DOHH2 (cell line): ENCODE data around the gene TGM2.

Experiments used
- H3F3A ChIP-seq: fragments of 200-600 bp; sonication (generic), shearing (Covaris generic); 2 replicates; pipeline ENCODE4 v1.6.0; 2016; ENCODE audit warnings: antibody characterized with exemption, mild to moderate bottlenecking; ENCODE audit not compliant: control insufficient read depth, insufficient read depth
- H3K27ac ChIP-seq: fragments of 200-600 bp; sonication (generic); 2 replicates; pipeline ENCODE4 v1.5.1; 2014; ENCODE audit warnings: low read depth, mild to moderate bottlenecking, low read length, moderate library complexity
- H3K27me3 ChIP-seq: fragments of 200-600 bp; sonication (generic); 2 replicates; pipeline ENCODE4 v1.6.1; 2014; ENCODE audit warnings: mild to moderate bottlenecking, low read length, mixed read lengths; ENCODE audit not compliant: control insufficient read depth
- H3K36me3 ChIP-seq: fragments of 200-600 bp; sonication (generic); 2 replicates; pipeline ENCODE4 v1.6.1; 2014; ENCODE audit warnings: mild to moderate bottlenecking, low read length, moderate library complexity, mixed read lengths; ENCODE audit not compliant: control insufficient read depth
- H3K4me1 ChIP-seq: fragments of 200-600 bp; sonication (generic); 2 replicates; pipeline ENCODE4 v1.6.1; 2014; ENCODE audit warnings: mild to moderate bottlenecking, low read length, mixed read lengths; ENCODE audit not compliant: control insufficient read depth
- H3K4me2 ChIP-seq: fragments of 200-600 bp; sonication (generic); 2 replicates; pipeline ENCODE4 v1.6.0; 2014; ENCODE audit warnings: mild to moderate bottlenecking, low read length, moderate library complexity
- H3K4me3 ChIP-seq: fragments of 200-600 bp; sonication (generic); 2 replicates; pipeline ENCODE4 v1.5.1; 2014; ENCODE audit warnings: mild to moderate bottlenecking, low read length, mixed read lengths
- H3K79me2 ChIP-seq: fragments of 200-600 bp; sonication (generic); 2 replicates; pipeline ENCODE4 v1.6.1; 2014; ENCODE audit warnings: mild to moderate bottlenecking, low read length, mixed read lengths; ENCODE audit not compliant: control insufficient read depth
- H3K9me2 ChIP-seq: fragments of 200-600 bp; sonication (generic); replicated peaks from 2 replicates; pipeline ENCODE4 v1.6.1; 2014; ENCODE audit warnings: mild to moderate bottlenecking, low read length, mixed read lengths; ENCODE audit not compliant: control insufficient read depth
- H3K9me3 ChIP-seq: fragments of 200-600 bp; sonication (generic); 2 replicates; pipeline ENCODE4 v1.6.1; 2014; ENCODE audit warnings: antibody characterized with exemption, low read length, mixed read lengths; ENCODE audit not compliant: control insufficient read depth, insufficient read depth
- H4K20me1 ChIP-seq: fragments of 200-600 bp; sonication (generic); 2 replicates; pipeline ENCODE4 v1.6.0; 2014; ENCODE audit warnings: low read depth, mild to moderate bottlenecking, antibody characterized with exemption, low read length, moderate library complexity; ENCODE audit not compliant: control insufficient read depth, insufficient read depth
- EZH2phosphoT487 ChIP-seq: fragments of 200-600 bp; sonication (generic); IDR thresholded peaks from 2 replicates; pipeline ENCODE4 v1.6.1; 2017; ENCODE audit warnings: borderline replicate concordance, mild to moderate bottlenecking, antibody characterized with exemption, low read length, moderate library complexity, mixed read lengths
- TF ChIP-seq, protein P1 (sequence below): fragments of 200-600 bp; sonication (generic); IDR thresholded peaks from one replicate; pipeline ENCODE4 v1.5.1; 2014; ENCODE audit warnings: antibody characterized with exemption, mild to moderate bottlenecking, low read depth, low read length; ENCODE audit not compliant: poor library complexity, severe bottlenecking

The TGM2 gene

DNA sequence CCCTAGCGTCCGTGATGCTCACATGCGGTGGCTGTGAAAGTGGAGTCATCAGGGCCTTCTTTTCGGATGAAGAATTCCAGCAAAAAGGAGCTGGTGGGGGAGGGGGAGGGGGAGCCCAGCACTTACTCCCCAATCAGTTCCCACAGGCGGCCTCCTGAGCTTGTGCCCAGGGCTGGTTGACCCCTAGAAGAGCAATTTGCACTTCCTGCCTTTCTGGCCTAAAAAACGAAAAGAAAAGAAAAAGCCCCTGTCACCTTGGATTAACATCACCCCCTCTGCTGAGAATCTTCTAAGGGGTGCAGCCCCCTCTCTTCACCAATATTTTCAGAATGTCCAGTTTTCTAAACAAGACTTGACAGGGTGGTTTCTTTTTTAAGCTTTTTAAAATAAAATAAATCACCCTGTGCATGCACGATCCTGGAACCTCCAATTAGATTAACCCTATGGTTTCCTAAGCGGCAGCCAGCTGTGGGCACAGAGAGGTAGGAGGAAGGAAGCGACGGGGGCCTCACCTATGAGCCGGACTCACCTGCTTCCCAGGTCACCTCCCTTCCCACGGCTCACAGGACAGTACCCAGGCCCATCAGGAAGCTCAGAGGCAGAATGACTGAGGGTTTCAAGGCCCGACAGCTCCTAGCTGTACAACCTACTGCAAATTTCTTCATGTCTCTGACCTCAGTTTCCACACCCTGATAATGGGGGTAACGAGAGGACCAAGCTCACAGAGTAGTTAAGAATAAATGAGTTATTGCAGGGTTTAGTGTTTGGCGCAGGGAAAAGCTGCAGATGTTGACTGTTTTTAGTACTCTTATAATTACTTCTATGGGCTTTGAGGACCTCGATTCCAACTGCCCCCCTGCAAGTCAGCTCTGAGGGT is 10.5 kb upstream of the TGM2 start:
- H3K79me2 ChIP-seq, result no peaks in the 10 kb centered on the region
- no peaks in the 10 kb centered on the region for H3K9me3 ChIP-seq
- H3K9me2 ChIP-seq, result no peaks in the 10 kb centered on the region
- no peak overlapping the region for H3K4me3 ChIP-seq
- no peaks in the 10 kb centered on the region for H3K36me3 ChIP-seq
- H4K20me1 ChIP-seq, result no peaks in the 10 kb centered on the region
- H3K27ac ChIP-seq, result no peak overlapping the region
- no peaks in the 10 kb centered on the region for H3K4me1 ChIP-seq
- H3F3A ChIP-seq, result no peaks in the 10 kb centered on the region
- H3K27me3 ChIP-seq, result 0 out of 2 replicates have a peak, but pooled peaks cover 5% of the 10 kb centered on the region
- no peak for TF ChIP-seq EZH2phosphoT487
- TF ChIP-seq, protein P1, sequence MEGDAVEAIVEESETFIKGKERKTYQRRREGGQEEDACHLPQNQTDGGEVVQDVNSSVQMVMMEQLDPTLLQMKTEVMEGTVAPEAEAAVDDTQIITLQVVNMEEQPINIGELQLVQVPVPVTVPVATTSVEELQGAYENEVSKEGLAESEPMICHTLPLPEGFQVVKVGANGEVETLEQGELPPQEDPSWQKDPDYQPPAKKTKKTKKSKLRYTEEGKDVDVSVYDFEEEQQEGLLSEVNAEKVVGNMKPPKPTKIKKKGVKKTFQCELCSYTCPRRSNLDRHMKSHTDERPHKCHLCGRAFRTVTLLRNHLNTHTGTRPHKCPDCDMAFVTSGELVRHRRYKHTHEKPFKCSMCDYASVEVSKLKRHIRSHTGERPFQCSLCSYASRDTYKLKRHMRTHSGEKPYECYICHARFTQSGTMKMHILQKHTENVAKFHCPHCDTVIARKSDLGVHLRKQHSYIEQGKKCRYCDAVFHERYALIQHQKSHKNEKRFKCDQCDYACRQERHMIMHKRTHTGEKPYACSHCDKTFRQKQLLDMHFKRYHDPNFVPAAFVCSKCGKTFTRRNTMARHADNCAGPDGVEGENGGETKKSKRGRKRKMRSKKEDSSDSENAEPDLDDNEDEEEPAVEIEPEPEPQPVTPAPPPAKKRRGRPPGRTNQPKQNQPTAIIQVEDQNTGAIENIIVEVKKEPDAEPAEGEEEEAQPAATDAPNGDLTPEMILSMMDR, result no peak
- H3K4me2 ChIP-seq, result no peak overlapping the region

DNA sequence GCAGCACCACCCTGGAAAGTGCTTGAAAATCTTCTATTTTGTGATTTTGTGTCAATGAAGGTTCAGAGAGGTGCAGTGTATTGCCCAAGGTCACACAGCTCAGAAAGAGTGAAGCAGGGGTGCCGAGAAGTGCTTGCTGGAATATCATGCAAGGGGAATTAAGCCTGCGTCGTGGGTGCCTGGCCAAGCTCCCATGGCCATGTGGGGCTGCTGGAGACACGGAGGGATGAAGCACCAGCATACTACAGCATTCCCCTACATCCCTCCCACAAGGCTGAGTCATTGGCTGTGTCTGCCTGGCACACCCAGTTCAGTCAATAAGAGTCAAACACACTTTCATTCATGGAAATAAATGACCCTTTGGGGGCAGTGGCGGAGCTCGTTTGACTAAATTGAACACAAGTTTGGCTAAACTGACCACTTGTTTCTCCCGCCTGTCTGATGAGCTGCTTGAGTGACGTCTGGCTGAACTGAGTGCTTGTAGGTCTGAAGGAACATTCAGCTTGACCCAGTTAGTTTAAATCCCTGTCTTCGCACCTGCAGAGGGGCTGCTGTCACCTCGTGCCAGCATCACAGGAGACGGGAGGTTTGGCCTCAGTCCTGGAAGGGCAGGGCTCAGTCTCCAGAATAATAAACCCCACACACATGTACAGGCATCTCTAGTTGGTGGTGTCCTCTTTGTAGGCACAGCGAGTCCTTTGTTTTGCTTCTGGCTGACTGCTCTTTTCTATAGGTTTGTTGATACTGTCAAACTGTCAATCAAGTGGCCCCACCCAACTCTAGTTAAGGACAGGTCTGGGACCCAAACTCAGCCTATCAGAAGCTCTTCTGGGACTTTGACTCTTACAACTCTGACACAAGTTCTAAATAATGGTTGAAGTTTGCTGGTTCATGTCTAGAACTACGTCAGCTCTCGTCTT is 8.4 kb upstream of the TGM2 start:
- Histone ChIP-seq H3K9me3 (no peaks in the 10 kb centered on the region), H3K79me2 (no peaks in the 10 kb centered on the region), H3F3A (no peaks in the 10 kb centered on the region), H3K27ac (no peak overlapping the region), H3K27me3 (0 out of 2 replicates have a peak, but pooled peaks cover 5% of the 10 kb centered on the region), H3K9me2 (no peaks in the 10 kb centered on the region), H4K20me1 (no peaks in the 10 kb centered on the region), H3K4me2 (no peak overlapping the region), H3K36me3 (no peaks in the 10 kb centered on the region), H3K4me1 (no peaks in the 10 kb centered on the region), H3K4me3 (no peak overlapping the region)
- no peak for TF ChIP-seq EZH2phosphoT487
- TF ChIP-seq, protein P1, result no peak

DNA sequence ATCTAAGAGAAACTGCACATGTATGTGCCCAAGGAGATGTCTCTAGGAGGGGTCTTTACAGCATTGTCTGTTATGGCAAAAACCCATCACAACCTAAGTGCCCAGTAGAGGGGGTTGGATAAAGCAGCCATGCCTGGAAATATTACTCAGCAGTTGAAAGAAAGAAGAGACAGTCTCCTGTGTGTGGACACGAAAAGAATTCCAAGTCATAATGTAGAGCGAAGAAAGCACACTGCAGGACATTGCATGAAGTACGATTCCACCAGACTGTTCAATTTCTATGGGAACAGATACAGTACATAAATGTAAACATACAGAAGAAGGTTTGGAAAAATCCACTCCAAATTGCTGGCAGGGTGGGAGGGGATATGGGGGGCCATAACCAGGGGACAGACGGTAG is 7.3 kb upstream of the TGM2 start:
- Histone ChIP-seq H3K4me2 (no peak overlapping the region), H3F3A (no peaks in the 10 kb centered on the region)
- no peak for TF ChIP-seq EZH2phosphoT487
- TF ChIP-seq, protein P1, result no peak

More for the DNA sequence above, 7.3 kb upstream of the TGM2 start:
- Histone ChIP-seq H3K9me3 (no peaks in the 10 kb centered on the region), H3K9me2 (no peaks in the 10 kb centered on the region), H3K4me1 (no peaks in the 10 kb centered on the region), H3K36me3 (no peaks in the 10 kb centered on the region), H3K4me3 (no peak overlapping the region), H4K20me1 (no peaks in the 10 kb centered on the region), H3K27me3 (0 out of 2 replicates have a peak, but pooled peaks cover 5% of the 10 kb centered on the region), H3K27ac (no peak overlapping the region), H3K79me2 (no peaks in the 10 kb centered on the region)
